SH-SY5Y (cell line): ENCODE measurements around the gene CZIB.

Source experiments
- GATA2 ChIP-seq: IDR thresholded peaks from 2 replicates; pipeline ENCODE4 v1.6.1; 2011; ENCODE audit warnings: mild to moderate bottlenecking, low read depth, low read length
- GATA3 ChIP-seq: IDR thresholded peaks from 2 replicates; pipeline ENCODE4 v1.6.1; 2011; ENCODE audit warnings: low read depth, mild to moderate bottlenecking, low read length, moderate library complexity

Gene CZIB

GRCh38 chr1:53249706-53250105 lies 29.3 kb upstream of the CZIB start:
- TF ChIP-seq GATA2 (no peak), GATA3 (no peak)

GRCh38 chr1:53246261-53247134 lies 26.1 kb upstream of the CZIB start:
- TF ChIP-seq GATA2 (no peak), GATA3 (no peak)

GRCh38 chr1:53244141-53244540 lies 23.7 kb upstream of the CZIB start:
- TF ChIP-seq GATA2 (no peak), GATA3 (no peak)

GRCh38 chr1:53242381-53242780 lies 21.9 kb upstream of the CZIB start:
- TF ChIP-seq GATA2 (no peak), GATA3 (no peak)

GRCh38 chr1:53241828-53242227 lies 21.4 kb upstream of the CZIB start:
- TF ChIP-seq GATA2 (no peak), GATA3 (no peak)

- TF ChIP-seq GATA3 (no peak), GATA2 (no peak)
Measured at GRCh38 chr1:53238197-53239155, 18.0 kb upstream of the CZIB start, which contains the start of gene MAGOH. Gene MAGOH (minus strand): TSS chr1:53238518. CDS start chr1:53238448, 70 bp downstream.

- TF ChIP-seq GATA2 (no peak), GATA3 (no peak)
Measured at GRCh38 chr1:53237638-53238037, 17.2 kb upstream of the CZIB start.

- no peak for TF ChIP-seq GATA2
- TF ChIP-seq GATA3 = no peak
Measured at GRCh38 chr1:53220962-53221286, 490 bp upstream of the CZIB start.

GRCh38 chr1:53219711-53220110 lies 723 bp downstream of the CZIB start:
- TF ChIP-seq GATA3 (no peak), GATA2 (no peak)

- TF ChIP-seq GATA3 (no peak), GATA2 (no peak)
Measured at GRCh38 chr1:53218201-53218600, 2.2 kb downstream of the CZIB start.

- no peak for TF ChIP-seq GATA2
- TF ChIP-seq GATA3 = no peak
Measured at GRCh38 chr1:53214376-53214940, 6.0 kb downstream of the CZIB start.

GRCh38 chr1:53210954-53211353 lies 9.5 kb downstream of the CZIB start:
- no peak for TF ChIP-seq GATA2
- no peak for TF ChIP-seq GATA3

- TF ChIP-seq GATA2 (no peak), GATA3 (no peak)
Measured at GRCh38 chr1:53210352-53210751, 10.1 kb downstream of the CZIB start.

GRCh38 chr1:53207726-53208125 lies 12.7 kb downstream of the CZIB start:
- TF ChIP-seq GATA3 (no peak), GATA2 (no peak)
